ENCODE results near the gene KCNJ1. TPM values are rescaled to one million over a fixed set of nuclear protein-coding genes. Genes with fewer than 3 reads are reported as not detected.

Gene KCNJ1
- total RNA-seq, 1 experiment from 2014 or later = not detected

DNA sequence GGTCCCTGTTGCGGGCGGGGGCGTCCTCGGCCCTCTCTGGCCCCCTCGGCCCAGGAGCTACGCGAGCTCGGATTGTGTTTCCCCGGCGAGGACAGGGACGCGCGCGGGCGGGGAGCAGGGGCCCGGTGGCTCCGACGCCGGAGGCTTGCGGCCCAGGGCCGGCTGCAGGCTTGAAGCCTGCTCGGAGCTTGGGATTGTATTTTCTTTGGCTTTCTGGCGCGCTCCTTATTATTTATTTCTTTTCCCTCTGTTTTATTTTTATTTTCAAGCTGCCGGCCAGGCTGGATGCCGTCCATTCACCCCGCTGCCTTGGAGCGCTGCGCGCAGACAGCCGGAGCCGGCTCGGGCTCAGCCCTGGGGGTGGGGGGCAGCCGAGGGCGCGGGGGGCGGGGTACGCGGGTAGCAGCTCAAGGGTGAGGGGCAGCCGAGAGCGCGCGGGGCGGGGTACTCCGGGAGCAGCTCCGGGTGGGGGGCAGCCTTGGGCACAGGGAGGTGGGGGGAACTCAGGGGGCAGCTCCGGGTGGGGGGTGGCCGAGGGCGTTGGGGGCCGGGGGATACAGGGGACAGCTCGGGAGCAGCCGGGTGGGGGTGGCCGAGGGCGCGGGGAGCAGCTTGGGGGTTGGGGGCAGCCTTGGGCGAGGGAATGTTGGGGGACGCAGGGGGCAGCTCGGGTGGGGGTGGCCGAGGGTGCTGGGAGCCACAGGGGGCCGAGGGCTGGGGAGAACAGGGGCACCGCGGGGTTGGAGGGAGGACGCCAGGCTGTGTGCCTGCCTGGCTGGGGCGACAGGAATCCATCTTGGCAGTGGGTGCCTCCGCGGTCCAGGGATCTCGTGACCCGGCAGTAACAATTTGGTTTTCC, 42.7 kb downstream of the KCNJ1 start:
- no peak for TF ChIP-seq EZH2 (IDR thresholded peaks at IDR 0.05; ENCODE audit: low read length, unreplicated experiment)
- TF ChIP-seq, protein P1, sequence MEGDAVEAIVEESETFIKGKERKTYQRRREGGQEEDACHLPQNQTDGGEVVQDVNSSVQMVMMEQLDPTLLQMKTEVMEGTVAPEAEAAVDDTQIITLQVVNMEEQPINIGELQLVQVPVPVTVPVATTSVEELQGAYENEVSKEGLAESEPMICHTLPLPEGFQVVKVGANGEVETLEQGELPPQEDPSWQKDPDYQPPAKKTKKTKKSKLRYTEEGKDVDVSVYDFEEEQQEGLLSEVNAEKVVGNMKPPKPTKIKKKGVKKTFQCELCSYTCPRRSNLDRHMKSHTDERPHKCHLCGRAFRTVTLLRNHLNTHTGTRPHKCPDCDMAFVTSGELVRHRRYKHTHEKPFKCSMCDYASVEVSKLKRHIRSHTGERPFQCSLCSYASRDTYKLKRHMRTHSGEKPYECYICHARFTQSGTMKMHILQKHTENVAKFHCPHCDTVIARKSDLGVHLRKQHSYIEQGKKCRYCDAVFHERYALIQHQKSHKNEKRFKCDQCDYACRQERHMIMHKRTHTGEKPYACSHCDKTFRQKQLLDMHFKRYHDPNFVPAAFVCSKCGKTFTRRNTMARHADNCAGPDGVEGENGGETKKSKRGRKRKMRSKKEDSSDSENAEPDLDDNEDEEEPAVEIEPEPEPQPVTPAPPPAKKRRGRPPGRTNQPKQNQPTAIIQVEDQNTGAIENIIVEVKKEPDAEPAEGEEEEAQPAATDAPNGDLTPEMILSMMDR (conservative IDR thresholded peaks at IDR 0.05; ENCODE audit: low read depth, low read length) = no peak
- TF ChIP-seq EZH2phosphoT487 (IDR thresholded peaks at IDR 0.05; ENCODE audit: borderline replicate concordance, low read length) = no peak
- Histone ChIP-seq H3K9ac (ENCODE audit: low read length) (no peak overlapping the region), H2AFZ (ENCODE audit: low read length) (no peak overlapping the region), H3K4me2 (ENCODE audit: low read length) (no peak overlapping the region), H3K27me3 (ENCODE audit: low read length) (no peaks in the 10 kb centered on the region), H3K27ac (ENCODE audit: low read length) (no peak overlapping the region), H3K36me3 (ENCODE audit: low read depth, low read length) (no peaks in the 10 kb centered on the region), H3F3A (ENCODE audit: low read length, unreplicated experiment) (no peaks in the 10 kb centered on the region), H3K4me1 (ENCODE audit: insufficient read depth, low read length) (peaks cover 4% of the 10 kb centered on the region; the same call in 1 of the 2 replicates), H3K4me3 (ENCODE audit: low read length) (no peak overlapping the region), H3K9me2 (replicated peaks; ENCODE audit: low read length) (no peaks in the 10 kb centered on the region), H3K79me2 (ENCODE audit: low read length) (no peaks in the 10 kb centered on the region), H4K20me1 (ENCODE audit: low read length) (no peaks in the 10 kb centered on the region), H3K9me3 (ENCODE audit: low read length) (no peaks in the 10 kb centered on the region)
- intact Hi-C loops (cut with micrococcal nuclease) = no loop called here
- ATAC-seq (no peak), DNase-seq (no peak)
- ChIA-PET POLR2A (ENCODE audit: unreplicated experiment) (no interaction called here), CTCF (no interaction called here)
- BruUV-seq (replicated peaks) = no TSS peak

DNA sequence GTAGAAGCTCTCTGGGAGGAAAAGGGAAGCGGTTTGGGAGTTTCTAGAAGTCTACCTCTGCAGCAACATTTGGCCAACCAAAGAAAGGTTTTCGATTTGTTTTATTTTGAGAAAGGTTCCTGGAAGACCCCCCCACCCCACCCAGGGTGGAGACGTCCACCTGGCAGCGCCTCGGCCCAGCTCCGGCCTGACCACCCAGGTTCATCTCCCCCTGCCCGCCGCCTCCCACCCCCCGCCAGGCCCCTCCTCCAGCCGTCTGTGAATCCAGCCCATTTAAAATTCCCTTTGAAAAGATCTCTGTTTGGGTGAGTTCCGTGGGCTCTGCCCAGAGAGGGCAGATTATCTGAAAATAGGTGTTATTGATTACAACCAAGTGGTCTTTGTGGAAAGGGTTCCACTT, 43.3 kb downstream of the KCNJ1 start:
- intact Hi-C loops (cut with micrococcal nuclease) = no loop called here
- no peak for DNase-seq
- ChIA-PET POLR2A (ENCODE audit: unreplicated experiment) (no interaction called here), CTCF (no interaction called here)
- H3K27ac ChIP-seq (ENCODE audit: low read length) = no peak overlapping the region
- no peak for ATAC-seq
- BruUV-seq (replicated peaks) = no TSS peak
- no peaks in the 10 kb centered on the region for H3K79me2 ChIP-seq (ENCODE audit: low read length)
- H4K20me1 ChIP-seq (ENCODE audit: low read length) = no peaks in the 10 kb centered on the region
- no peaks in the 10 kb centered on the region for H3K27me3 ChIP-seq (ENCODE audit: low read length)
- no peak overlapping the region for H2AFZ ChIP-seq (ENCODE audit: low read length)
- H3K9ac ChIP-seq (ENCODE audit: low read length) = no peak overlapping the region
- H3K4me1 ChIP-seq (ENCODE audit: insufficient read depth, low read length) = peaks cover 4% of the 10 kb centered on the region; the same call in 1 of the 2 replicates
- no peaks in the 10 kb centered on the region for H3K36me3 ChIP-seq (ENCODE audit: low read depth, low read length)
- no peak overlapping the region for H3K4me2 ChIP-seq (ENCODE audit: low read length)
- TF ChIP-seq EZH2phosphoT487 (IDR thresholded peaks at IDR 0.05; ENCODE audit: borderline replicate concordance, low read length) (no peak), EZH2 (IDR thresholded peaks at IDR 0.05; ENCODE audit: low read length, unreplicated experiment) (no peak)
- TF ChIP-seq, protein P1 (conservative IDR thresholded peaks at IDR 0.05; ENCODE audit: low read depth, low read length) = no peak
- no peaks in the 10 kb centered on the region for H3F3A ChIP-seq (ENCODE audit: low read length, unreplicated experiment)
- H3K4me3 ChIP-seq (ENCODE audit: low read length) = no peak overlapping the region
- H3K9me3 ChIP-seq (ENCODE audit: low read length) = no peaks in the 10 kb centered on the region
- H3K9me2 ChIP-seq (replicated peaks; ENCODE audit: low read length) = no peaks in the 10 kb centered on the region

DNA sequence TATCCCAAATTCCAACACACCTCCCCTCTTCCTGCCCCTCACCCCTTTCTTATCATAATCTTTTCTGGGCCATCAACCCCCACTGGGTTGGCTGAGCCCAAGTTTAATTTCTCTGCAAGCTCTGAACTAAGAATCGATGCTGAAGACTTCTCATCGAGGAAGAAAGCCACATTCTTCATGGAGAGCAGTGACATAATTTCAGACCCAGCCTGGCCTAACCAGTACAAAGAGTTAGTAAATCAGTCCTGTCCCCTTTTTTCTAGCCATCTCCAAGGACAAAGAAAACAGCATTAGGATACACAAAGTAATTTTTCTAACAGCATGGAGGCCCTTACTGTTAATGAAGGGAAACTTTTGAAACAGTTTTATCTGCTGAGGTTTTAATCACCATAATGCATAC, 45.0 kb downstream of the KCNJ1 start:
- no peak for ATAC-seq

More for the DNA sequence above, 45.0 kb downstream of the KCNJ1 start:
- no peaks in the 10 kb centered on the region for H3K4me1 ChIP-seq (ENCODE audit: insufficient read depth, low read length)
- no TSS peak for BruUV-seq (replicated peaks)
- POLR2A ChIA-PET (ENCODE audit: unreplicated experiment) = no interaction called here
- no peaks in the 10 kb centered on the region for H3K27me3 ChIP-seq (ENCODE audit: low read length)
- no peak for TF ChIP-seq EZH2phosphoT487 (IDR thresholded peaks at IDR 0.05; ENCODE audit: borderline replicate concordance, low read length)
- TF ChIP-seq, protein P1 (conservative IDR thresholded peaks at IDR 0.05; ENCODE audit: low read depth, low read length) = no peak
- TF ChIP-seq EZH2 (IDR thresholded peaks at IDR 0.05; ENCODE audit: low read length, unreplicated experiment) = no peak
- H2AFZ ChIP-seq (ENCODE audit: low read length) = no peak overlapping the region
- no peak overlapping the region for H3K9ac ChIP-seq (ENCODE audit: low read length)
- H3K79me2 ChIP-seq (ENCODE audit: low read length) = no peaks in the 10 kb centered on the region
- intact Hi-C loops (cut with micrococcal nuclease) = no loop called here
- no peaks in the 10 kb centered on the region for H3F3A ChIP-seq (ENCODE audit: low read length, unreplicated experiment)
- no peak overlapping the region for H3K4me3 ChIP-seq (ENCODE audit: low read length)
- no peaks in the 10 kb centered on the region for H3K36me3 ChIP-seq (ENCODE audit: low read depth, low read length)
- no peak for DNase-seq
- 0 out of 2 replicates have a peak, but pooled peaks cover 4% of the 10 kb centered on the region for H3K9me2 ChIP-seq (replicated peaks; ENCODE audit: low read length)
- H4K20me1 ChIP-seq (ENCODE audit: low read length) = no peaks in the 10 kb centered on the region
- H3K4me2 ChIP-seq (ENCODE audit: low read length) = no peak overlapping the region
- CTCF ChIA-PET = no interaction called here
- no peak overlapping the region for H3K27ac ChIP-seq (ENCODE audit: low read length)
- H3K9me3 ChIP-seq (ENCODE audit: low read length) = no peaks in the 10 kb centered on the region
